Measurements from ENCODE around the gene IER3. TPM values are rescaled to one million over a fixed set of nuclear protein-coding genes. Genes with fewer than 3 reads are reported as not detected.

IER3 gene
- total and polyA plus RNA-seq, 2 of the 13 experiments (the other 11 are each of a cell fraction or from before 2014, with no cell fraction given): 51.1 to 131 TPM

DNA sequence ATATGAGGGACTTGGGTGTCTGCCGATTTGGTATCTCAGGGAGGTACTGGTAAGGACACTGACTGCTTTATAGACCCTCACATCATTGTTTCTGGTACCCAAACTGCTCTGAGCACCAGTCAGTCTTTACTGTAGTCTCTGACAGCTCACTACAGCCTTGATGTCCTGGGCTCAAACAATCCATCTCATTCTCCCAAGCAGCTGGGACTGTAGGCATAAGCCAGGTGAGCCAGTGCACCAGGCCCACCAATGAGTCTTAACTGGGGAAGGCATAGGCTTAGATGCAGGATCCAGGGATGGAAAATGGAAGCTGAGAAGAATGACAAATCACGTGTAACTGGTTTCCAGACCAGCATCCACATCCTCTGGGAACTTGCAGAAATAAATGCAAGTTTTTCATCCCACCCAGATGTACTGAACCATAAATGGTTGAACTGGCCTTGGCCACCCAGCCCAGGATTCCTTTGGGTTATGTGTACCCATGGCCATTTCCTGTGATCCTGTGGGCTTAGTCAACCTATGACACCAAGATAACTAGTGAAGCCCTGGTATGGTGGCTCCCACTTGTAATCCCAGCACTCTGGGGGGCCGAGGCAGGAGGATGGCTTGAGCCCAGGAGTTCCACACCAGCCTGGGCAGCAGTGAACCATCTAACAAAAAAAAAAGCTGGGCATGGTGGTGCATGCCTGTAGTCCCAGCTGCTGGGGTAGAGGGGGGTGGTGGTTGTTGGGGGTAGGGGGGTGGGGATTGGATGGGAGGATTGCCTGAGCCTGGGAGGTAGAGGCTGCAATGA is 18.4 kb downstream of the IER3 start (continued):
- TF ChIP-seq MBNL3 (CRISPR knock-in tag; conservative IDR thresholded peaks at IDR 0.05): no peak
- TF ChIP-seq ZNF432 (CRISPR knock-in tag; IDR thresholded peaks at IDR 0.05; ENCODE audit: borderline replicate concordance): no peak
- TF ChIP-seq MTA1 (CRISPR knock-in tag; IDR thresholded peaks at IDR 0.05; ENCODE audit: borderline replicate concordance): no peak
- no peak for TF ChIP-seq ZBTB44 (CRISPR knock-in tag; IDR thresholded peaks at IDR 0.05)
- no peak for TF ChIP-seq NONO (IDR thresholded peaks at IDR 0.05)
- peak; percentile 32; the same call in 1 of the 2 replicates for TF ChIP-seq NONO (CRISPR knock-in tag; conservative IDR thresholded peaks at IDR 0.05)
- no peak for TF ChIP-seq TCF7 (IDR thresholded peaks at IDR 0.05; ENCODE audit: low read depth)
- no peak for TF ChIP-seq ZFP90 (CRISPR knock-in tag; IDR thresholded peaks at IDR 0.05; ENCODE audit: borderline replicate concordance)
- TF ChIP-seq, protein P1, sequence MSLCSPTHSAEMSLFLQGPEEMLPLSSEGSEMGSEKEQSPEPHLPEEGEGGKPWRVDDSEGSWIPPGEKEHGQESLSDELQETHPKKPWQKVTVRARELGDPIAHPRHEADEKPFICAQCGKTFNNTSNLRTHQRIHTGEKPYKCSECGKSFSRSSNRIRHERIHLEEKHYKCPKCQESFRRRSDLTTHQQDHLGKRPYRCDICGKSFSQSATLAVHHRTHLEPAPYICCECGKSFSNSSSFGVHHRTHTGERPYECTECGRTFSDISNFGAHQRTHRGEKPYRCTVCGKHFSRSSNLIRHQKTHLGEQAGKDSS (CRISPR knock-in tag; IDR thresholded peaks at IDR 0.05; ENCODE audit: borderline replicate concordance, low read depth): no peak
- peak; percentile 48; the same call in 1 of the 2 replicates for TF ChIP-seq ZNF749 (CRISPR knock-in tag; IDR thresholded peaks at IDR 0.05; ENCODE audit: borderline replicate concordance)
- TF ChIP-seq RNF2 (conservative IDR thresholded peaks at IDR 0.05; ENCODE audit: low read depth): no peak
- no peak for TF ChIP-seq ZNF24 (IDR thresholded peaks at IDR 0.05)
- TF ChIP-seq ZNF816 (CRISPR knock-in tag; IDR thresholded peaks at IDR 0.05; ENCODE audit: borderline replicate concordance): no peak
- TF ChIP-seq, protein P2, sequence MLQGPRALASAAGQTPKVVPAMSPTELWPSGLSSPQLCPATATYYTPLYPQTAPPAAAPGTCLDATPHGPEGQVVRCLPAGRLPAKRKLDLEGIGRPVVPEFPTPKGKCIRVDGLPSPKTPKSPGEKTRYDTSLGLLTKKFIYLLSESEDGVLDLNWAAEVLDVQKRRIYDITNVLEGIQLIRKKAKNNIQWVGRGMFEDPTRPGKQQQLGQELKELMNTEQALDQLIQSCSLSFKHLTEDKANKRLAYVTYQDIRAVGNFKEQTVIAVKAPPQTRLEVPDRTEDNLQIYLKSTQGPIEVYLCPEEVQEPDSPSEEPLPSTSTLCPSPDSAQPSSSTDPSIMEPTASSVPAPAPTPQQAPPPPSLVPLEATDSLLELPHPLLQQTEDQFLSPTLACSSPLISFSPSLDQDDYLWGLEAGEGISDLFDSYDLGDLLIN (CRISPR knock-in tag; IDR thresholded peaks at IDR 0.05; ENCODE audit: borderline replicate concordance): 0 out of 2 replicates have a peak, but pooled peaks have one; percentile 15
- no peak for TF ChIP-seq SP2 (CRISPR knock-in tag; IDR thresholded peaks at IDR 0.05)
- no peak for TF ChIP-seq ZNF235 (CRISPR knock-in tag; IDR thresholded peaks at IDR 0.05; ENCODE audit: borderline replicate concordance)
- TF ChIP-seq ZNF10 (CRISPR knock-in tag; IDR thresholded peaks at IDR 0.05; ENCODE audit: borderline replicate concordance, low read depth): no peak
- TF ChIP-seq TBP (CRISPR knock-in tag; IDR thresholded peaks at IDR 0.05): no peak
- TF ChIP-seq, protein P3, sequence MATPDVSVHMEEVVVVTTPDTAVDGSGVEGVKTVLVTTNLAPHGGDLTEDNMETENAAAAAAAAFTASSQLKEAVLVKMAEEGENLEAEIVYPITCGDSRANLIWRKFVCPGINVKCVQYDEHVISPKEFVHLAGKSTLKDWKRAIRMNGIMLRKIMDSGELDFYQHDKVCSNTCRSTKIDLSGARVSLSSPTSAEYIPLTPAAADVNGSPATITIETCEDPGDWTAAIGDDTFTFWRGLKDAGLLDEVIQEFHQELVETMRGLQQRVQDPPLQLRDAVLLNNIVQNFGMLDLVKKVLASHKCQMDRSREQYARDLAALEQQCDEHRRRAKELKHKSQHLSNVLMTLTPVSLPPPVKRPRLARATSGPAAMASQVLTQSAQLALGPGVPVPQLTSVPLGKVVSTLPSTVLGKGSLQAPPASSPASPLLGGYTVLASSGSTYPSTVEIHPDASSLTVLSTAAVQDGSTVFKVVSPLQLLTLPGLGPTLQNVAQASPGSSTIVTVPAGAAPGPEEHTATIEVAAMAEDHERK (CRISPR knock-in tag; IDR thresholded peaks at IDR 0.05; ENCODE audit: low read depth): no peak
- peak; percentile 48; the same call in 1 of the 2 replicates for TF ChIP-seq IRF2 (CRISPR knock-in tag; IDR thresholded peaks at IDR 0.05)
- TF ChIP-seq ZNF138 (CRISPR knock-in tag; IDR thresholded peaks at IDR 0.05; ENCODE audit: low read depth): no peak
- TF ChIP-seq CC2D1A (CRISPR knock-in tag; IDR thresholded peaks at IDR 0.05): no peak
- TF ChIP-seq, protein P4, sequence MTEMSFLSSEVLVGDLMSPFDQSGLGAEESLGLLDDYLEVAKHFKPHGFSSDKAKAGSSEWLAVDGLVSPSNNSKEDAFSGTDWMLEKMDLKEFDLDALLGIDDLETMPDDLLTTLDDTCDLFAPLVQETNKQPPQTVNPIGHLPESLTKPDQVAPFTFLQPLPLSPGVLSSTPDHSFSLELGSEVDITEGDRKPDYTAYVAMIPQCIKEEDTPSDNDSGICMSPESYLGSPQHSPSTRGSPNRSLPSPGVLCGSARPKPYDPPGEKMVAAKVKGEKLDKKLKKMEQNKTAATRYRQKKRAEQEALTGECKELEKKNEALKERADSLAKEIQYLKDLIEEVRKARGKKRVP (CRISPR knock-in tag; IDR thresholded peaks at IDR 0.05): peak in 1 of 2 experiments; percentile 13; a peak in 1 of 4 replicates
